ENCODE results near the gene GOLGA1. TPM values are rescaled to one million over a fixed set of nuclear protein-coding genes. Genes with fewer than 3 reads are reported as not detected.

Gene GOLGA1
- total RNA-seq, 2 experiments from 2014 or later, result 20.9 to 21.6 TPM

- POLR2A ChIA-PET, result interaction anchor here (1.5 kb wide), 1 partner anchor 16 kb away, joined by 5 read pairs; no protein-coding TSS in a partner anchor
- TF ChIP-seq, protein P1, sequence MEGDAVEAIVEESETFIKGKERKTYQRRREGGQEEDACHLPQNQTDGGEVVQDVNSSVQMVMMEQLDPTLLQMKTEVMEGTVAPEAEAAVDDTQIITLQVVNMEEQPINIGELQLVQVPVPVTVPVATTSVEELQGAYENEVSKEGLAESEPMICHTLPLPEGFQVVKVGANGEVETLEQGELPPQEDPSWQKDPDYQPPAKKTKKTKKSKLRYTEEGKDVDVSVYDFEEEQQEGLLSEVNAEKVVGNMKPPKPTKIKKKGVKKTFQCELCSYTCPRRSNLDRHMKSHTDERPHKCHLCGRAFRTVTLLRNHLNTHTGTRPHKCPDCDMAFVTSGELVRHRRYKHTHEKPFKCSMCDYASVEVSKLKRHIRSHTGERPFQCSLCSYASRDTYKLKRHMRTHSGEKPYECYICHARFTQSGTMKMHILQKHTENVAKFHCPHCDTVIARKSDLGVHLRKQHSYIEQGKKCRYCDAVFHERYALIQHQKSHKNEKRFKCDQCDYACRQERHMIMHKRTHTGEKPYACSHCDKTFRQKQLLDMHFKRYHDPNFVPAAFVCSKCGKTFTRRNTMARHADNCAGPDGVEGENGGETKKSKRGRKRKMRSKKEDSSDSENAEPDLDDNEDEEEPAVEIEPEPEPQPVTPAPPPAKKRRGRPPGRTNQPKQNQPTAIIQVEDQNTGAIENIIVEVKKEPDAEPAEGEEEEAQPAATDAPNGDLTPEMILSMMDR (IDR thresholded peaks at IDR 0.05), result no peak
- no peak overlapping the region for H3K4me3 Mint-ChIP-seq
Measured at GRCh38 chr9:124886866-124887492, 53.9 kb downstream of the GOLGA1 start.

GRCh38 chr9:124886461-124886860 lies 54.4 kb downstream of the GOLGA1 start:
- ATAC-seq (no peak), DNase-seq (no peak)
- Mint-ChIP-seq H3K27ac (no peak overlapping the region), H3K27me3 (peaks cover 2% of the 10 kb centered on the region), H3K9me3 (no peaks in the 10 kb centered on the region), H3K4me1 (ENCODE audit: low read depth) (no peaks in the 10 kb centered on the region), H3K4me3 (no peak overlapping the region), H3K36me3 (ENCODE audit: low read depth) (peaks cover 62% of the 10 kb centered on the region)
- TF ChIP-seq, protein P1 (IDR thresholded peaks at IDR 0.05), result no peak
- CTCF ChIA-PET, result interaction anchor here (1.2 kb wide), 1 partner anchor 33 kb away, joined by 3 read pairs; the partner anchor contains the start of gene WDR38
- intact Hi-C loops (cut with micrococcal nuclease), result no loop called here
- POLR2A ChIA-PET, result interaction anchor here (1.5 kb wide), 1 partner anchor 16 kb away, joined by 5 read pairs; no protein-coding TSS in a partner anchor

More at GRCh38 chr9:124886866-124887492, 53.9 kb downstream of the GOLGA1 start:
- no peak for DNase-seq
- Mint-ChIP-seq H3K36me3 (ENCODE audit: low read depth) (peaks cover 60% of the 10 kb centered on the region), H3K9me3 (no peaks in the 10 kb centered on the region), H3K27ac (no peak overlapping the region), H3K4me1 (ENCODE audit: low read depth) (no peaks in the 10 kb centered on the region), H3K27me3 (peaks cover 2% of the 10 kb centered on the region)
- no peak for ATAC-seq
- intact Hi-C loops (cut with micrococcal nuclease), result no loop called here
- CTCF ChIA-PET, result interaction anchor here (0.5 to 1.2 kb wide), 2 partner anchors 34 to 109 kb away, joined by 3 read pairs; partner anchors contain the start of gene WDR38

DNA sequence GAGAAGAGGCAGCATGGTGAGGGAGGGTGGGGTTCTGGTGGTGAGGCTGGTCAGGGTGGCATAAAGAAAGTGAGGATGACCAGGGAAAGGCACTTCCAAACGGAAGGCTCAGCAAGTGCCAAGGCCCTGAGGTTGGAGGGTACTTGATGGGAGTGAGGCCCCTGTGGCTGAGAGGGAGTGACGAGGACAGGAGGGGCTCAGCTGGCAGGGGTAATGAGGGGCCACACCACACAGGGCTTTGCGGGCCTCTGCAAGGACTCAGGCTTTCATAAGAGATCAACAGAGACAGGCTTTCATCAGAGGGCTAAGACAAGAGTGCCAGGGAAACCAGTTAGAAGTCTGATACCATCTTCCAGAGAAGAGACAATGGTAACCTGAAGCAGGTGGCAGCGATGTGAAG lies 55.3 kb downstream of the GOLGA1 start:
- DNase-seq, result no peak
- Mint-ChIP-seq H3K4me3 (no peak overlapping the region), H3K9me3 (no peaks in the 10 kb centered on the region), H3K27ac (no peak overlapping the region), H3K27me3 (no peaks in the 10 kb centered on the region), H3K36me3 (ENCODE audit: low read depth) (peaks cover 57% of the 10 kb centered on the region), H3K4me1 (ENCODE audit: low read depth) (no peaks in the 10 kb centered on the region)
- ATAC-seq, result no peak
- POLR2A ChIA-PET, result interaction anchor here (1.5 kb wide), 1 partner anchor 15 kb away, joined by 5 read pairs; no protein-coding TSS in a partner anchor
- intact Hi-C loops (cut with micrococcal nuclease), result no loop called here
- CTCF ChIA-PET, result interaction anchor here (1.2 kb wide), 1 partner anchor 32 kb away, joined by 3 read pairs; the partner anchor contains the start of gene WDR38
- TF ChIP-seq, protein P1 (IDR thresholded peaks at IDR 0.05), result no peak

DNA sequence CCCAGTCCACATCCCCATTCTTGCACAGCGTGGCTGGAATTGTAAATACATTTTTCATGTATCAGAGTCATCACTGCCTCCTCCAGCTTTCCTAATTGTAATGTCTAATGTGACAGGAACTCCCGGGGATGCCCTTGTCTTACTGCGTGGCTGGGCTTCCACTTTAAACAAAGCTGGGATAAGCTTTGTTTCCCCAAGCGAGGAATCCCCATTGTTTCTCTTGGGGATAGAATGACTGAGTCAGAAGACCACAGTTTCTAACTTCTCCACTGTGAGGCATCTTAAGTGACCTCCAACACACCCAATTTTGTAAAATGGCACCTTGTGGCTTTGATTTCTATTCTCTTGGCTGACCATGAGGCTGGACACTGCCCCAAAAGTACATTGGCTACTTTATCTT lies 56.5 kb downstream of the GOLGA1 start:
- Mint-ChIP-seq H3K27ac (no peak overlapping the region), H3K36me3 (ENCODE audit: low read depth) (peaks cover 46% of the 10 kb centered on the region), H3K4me1 (ENCODE audit: low read depth) (no peaks in the 10 kb centered on the region), H3K4me3 (no peak overlapping the region), H3K9me3 (no peaks in the 10 kb centered on the region), H3K27me3 (no peaks in the 10 kb centered on the region)
- DNase-seq (no peak), ATAC-seq (no peak)
- TF ChIP-seq, protein P1 (IDR thresholded peaks at IDR 0.05), result no peak
- POLR2A ChIA-PET, result interaction anchor here (0.7 to 1.0 kb wide), 3 partner anchors 9 to 413 kb away, joined by 3 to 4 read pairs (median 3); no protein-coding TSS in a partner anchor
- intact Hi-C loops (cut with micrococcal nuclease), result no loop called here
- CTCF ChIA-PET, result interaction anchor here (0.5 to 2.0 kb wide), 2 partner anchors 31 to 88 kb away, joined by 3 to 5 read pairs; partner anchors contain the start of gene WDR38

DNA sequence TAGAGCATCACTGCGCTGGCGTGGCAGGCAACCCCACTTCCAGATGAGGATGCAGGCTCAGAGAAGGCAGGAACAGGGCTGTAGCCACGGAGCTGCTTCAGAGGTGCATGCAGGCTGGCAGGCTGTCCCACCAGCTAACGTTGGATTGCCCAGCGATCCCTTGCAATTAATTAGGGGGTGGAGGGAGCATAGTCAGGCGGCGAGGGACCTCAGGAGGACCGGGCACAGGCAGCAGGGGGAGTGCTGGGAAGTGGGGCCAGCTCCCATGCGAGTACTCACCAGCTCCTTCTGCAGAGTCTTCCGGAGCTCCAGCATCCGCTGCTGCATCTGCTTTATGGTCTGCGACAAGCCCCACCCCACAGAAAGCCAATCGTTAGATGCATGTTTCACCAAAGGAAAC lies 58.7 kb downstream of the GOLGA1 start:
- DNase-seq, result no peak
- no peak for ATAC-seq
- Mint-ChIP-seq H3K9me3 (no peaks in the 10 kb centered on the region), H3K4me1 (ENCODE audit: low read depth) (no peaks in the 10 kb centered on the region), H3K36me3 (ENCODE audit: low read depth) (peaks cover 42% of the 10 kb centered on the region), H3K27me3 (no peaks in the 10 kb centered on the region), H3K27ac (no peak overlapping the region), H3K4me3 (no peak overlapping the region)
- TF ChIP-seq, protein P1 (IDR thresholded peaks at IDR 0.05), result no peak
- ChIA-PET POLR2A (interaction anchor here (1.0 to 2.4 kb wide), 2 partner anchors 11 to 13 kb away, joined by 5 to 6 read pairs; no protein-coding TSS in a partner anchor), CTCF (interaction anchor here (2.4 kb wide), 1 partner anchor 29 kb away, joined by 6 read pairs; the partner anchor contains the start of gene WDR38)
- intact Hi-C loops (cut with micrococcal nuclease), result no loop called here

Measured in activated CD8-positive, alpha-beta T cell treated with anti-CD3 and anti-CD28 coated beads for 36 hours (primary cell).